ENCODE results near the gene PRR19.
A peak's percentile ranks its signal among the peaks of the same experiment; 100 is the strongest.

The PRR19 gene

GRCh38 chr19:42295831-42296525, 6.0 kb upstream of the PRR19 start:
- no peak for DNase-seq (ENCODE audit: low read depth)

DNA sequence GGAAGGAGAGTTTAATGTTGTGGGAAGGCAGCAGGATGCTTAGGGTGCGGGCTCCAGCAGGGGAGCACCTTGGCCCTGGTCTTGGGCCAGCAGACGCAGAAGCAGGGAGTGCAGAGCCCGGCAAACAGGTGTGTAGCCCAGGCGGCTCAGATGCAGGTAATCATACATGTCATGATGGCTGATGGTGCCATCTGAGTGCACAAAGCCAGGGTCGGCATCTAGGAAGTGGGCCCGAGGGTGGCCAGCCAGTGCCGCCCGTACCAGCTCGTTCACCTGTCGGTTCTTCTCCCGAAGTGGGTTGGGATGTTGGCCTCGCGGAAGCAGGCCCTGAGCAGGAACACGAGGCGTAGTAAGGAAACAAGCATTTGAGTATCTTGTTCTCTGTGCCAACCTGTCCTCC, 4.9 kb upstream of the PRR19 start:
- no peak for DNase-seq (ENCODE audit: low read depth)

- DNase-seq (ENCODE audit: low read depth): no peak
Measured at GRCh38 chr19:42303101-42303464, 1.2 kb downstream of the PRR19 start.

GRCh38 chr19:42303876-42304275, 1.9 kb downstream of the PRR19 start:
- DNase-seq (ENCODE audit: low read depth): no peak

- DNase-seq (ENCODE audit: low read depth): no peak
Measured at GRCh38 chr19:42306646-42307045, 4.7 kb downstream of the PRR19 start.

- DNase-seq (ENCODE audit: low read depth): no peak
Measured at GRCh38 chr19:42309686-42310085, 7.8 kb downstream of the PRR19 start.

- DNase-seq (ENCODE audit: low read depth): no peak
Measured at GRCh38 chr19:42311657-42312056, 9.7 kb downstream of the PRR19 start.

DNA sequence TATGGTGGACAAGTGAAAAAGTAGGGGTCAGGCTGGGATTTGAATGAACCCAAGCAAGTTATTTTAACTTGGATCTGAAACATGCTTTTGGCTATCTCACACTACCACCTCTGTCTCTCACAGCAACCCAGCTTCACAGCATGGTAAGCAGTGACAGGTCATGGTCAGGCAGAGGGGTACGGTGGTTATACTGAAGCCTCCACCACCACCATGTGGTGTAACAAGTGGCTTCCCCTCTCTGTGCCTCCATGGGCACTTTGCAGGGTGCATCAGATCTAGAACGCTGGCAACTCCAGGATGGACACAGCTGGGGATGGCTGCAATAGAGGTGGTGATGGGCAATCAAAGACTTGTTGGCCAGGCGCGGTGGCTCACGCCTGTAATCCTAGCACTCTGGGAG, 10.4 kb downstream of the PRR19 start:
- no peak for DNase-seq (ENCODE audit: low read depth)

- DNase-seq (ENCODE audit: low read depth): peak; percentile 54
Measured at GRCh38 chr19:42313096-42313839, 11.3 kb downstream of the PRR19 start, which contains the start of gene TMEM145. TSS of gene TMEM145 (plus strand) at chr19:42313309. CDS start at chr19:42313377, 68 bp downstream.

DNA sequence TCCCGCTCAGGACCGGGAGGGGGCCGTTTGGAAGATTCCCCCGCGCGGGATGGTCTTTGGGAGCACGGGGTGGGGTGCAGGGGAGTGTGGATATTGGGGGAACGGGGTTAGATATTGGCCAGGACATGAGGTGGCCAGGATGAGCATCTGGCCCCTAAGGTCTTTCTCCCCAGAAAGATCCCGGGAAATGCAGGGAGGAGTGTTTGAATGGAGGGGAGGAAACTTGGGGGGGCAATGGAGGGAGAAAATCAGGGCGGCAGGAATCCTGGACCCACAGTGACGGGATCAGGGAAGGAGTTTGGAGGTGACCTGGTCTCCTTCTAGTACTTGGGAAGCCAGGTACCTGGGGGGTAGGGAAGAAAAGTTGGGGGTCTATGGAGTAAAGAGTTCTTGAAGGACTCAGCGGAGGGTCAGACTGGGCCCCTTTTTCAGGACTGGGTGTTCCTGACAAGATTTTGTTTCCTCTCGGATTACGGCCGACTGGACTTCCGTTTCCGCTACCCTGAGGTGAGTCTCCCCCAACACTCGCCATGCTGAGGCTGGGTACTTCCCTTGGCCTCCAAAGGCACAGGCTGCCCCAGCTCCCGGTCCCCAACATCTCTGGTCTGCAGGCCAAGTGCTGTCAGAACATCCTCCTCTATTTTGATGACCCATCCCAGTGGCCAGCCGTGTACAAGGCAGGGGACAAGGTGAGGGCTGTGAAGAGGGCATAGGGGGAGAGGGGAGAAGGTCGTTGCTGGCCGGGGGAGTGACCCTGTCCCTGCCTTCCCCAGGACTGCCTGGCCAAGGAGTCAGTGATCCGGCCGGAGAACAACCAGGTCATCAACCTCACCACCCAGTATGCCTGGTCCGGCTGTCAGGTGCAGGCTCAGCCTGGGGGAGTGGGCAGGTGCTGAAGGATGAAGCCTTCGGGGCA, 12.2 kb downstream of the PRR19 start:
- no peak for DNase-seq (ENCODE audit: low read depth)

- no peak for DNase-seq (ENCODE audit: low read depth)
Measured at GRCh38 chr19:42315024-42315423, 13.1 kb downstream of the PRR19 start.

DNA sequence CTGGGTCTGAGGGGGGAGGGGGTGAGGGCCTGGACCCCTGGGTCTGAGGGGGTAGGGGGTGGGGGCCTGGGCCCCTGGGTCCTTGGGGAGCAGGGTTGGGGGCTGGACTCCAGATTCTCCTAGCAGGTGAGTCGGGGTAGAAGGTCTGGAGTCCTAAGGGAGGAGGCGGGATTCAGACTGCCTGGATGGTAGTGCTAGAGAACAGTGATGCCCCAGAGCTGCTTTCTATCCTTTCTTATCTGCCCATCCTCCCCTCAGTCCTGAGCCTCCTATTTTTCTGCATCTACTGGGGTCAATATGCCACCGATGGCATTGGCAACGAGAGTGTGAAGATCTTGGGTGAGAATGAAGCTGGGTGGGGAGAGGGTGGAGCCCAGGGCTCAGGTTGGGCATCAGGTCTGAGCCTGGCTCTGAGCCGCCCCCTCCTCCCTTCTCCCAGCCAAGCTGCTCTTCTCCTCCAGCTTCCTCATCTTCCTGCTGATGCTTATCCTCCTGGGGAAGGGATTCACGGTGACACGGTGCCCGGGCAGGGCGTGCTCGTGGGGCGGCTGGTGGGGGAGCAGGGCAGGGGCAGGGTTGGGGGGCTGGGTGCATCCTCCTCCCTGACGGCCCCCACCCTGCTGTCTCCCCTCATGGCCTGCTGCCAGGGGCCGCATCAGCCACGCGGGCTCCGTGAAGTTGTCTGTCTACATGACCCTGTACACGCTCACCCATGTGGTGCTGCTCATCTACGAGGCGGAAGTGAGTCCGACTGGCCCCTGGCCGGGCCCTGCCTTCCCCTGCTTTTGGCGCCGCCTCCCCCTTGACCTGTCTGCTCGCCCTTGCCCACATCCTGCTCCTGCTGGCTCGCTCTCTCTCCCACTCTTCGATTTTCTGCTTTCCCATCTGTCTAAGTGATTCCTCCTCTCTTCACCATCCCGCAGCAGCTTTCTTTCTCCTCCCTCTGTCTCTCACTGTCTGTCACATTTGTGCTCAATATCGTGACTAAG, 14.6 kb downstream of the PRR19 start:
- peak; percentile 37 for DNase-seq (ENCODE audit: low read depth)

GRCh38 chr19:42317535-42317934, 15.6 kb downstream of the PRR19 start:
- no peak for DNase-seq (ENCODE audit: low read depth)

DNA sequence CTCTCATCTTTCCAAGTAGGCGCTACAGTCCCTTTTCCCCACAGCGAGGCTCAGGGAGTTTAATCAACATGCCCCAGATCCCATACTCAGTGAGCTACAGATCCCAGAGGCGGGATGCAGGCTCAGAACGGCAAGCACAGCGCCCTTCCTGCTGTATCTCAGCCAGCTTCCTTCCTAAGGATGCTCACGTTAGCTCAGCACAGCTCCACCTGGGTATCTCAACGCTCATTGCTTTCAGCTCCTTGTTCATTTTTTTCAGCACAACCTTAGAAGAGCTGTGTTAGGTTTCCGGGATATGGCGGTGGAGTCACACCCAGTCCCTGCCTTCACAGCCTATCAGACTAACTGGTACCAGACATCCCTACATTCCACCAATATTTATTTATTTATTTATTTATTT, 20.4 kb downstream of the PRR19 start:
- no peak for DNase-seq (ENCODE audit: low read depth)

DNA sequence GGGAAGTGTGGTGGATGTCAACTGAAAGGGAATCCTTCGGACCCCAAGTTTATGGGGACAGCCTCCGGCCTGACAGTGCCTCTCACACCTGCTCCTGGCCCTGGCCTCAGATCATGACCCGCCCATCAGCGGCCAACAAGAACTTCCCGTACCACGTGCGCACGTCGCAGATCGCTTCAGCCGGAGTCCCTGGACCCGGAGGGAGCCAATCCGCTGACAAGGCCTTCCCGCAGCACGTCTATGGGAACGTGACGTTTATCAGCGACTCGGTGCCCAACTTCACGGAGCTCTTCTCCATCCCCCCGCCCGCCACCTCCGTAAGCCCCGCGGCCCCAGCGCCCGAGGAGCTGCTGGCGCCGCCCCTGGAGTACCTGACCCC, 21.5 kb downstream of the PRR19 start:
- DNase-seq (ENCODE audit: low read depth): no peak

GRCh38 chr19:42323852-42324654, 22.1 kb downstream of the PRR19 start:
- no peak for DNase-seq (ENCODE audit: low read depth)

DNA sequence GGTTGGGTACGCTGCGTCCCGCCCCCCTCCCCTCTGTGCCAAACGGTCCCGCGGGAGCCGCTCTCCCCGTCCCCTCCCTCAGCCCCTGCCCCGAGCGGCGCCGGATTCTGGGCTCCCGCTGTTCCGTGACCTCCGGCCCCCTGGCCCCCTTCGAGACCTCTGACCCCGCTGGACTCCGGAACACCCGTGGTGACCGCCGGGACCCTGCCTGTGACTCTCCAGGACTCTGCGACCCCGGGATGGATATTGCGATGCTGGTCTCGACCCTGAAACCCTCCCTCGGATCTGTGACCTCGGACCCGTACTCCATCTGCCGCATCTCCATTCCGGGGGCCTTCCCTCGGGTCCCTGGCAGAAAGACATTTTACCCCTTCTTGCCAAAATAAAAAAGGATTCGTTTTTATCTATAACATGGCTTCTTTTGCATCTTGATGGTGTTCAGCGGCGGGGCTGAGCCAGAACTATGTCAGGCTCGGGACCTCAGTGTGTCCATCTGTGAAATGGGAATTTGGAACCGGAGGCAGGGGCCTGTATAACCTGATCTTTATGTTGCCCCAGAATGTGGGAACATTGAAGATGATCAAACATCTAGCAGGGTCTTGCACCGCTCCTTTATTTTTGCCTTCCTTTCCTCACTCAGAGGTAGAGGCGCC, 22.8 kb downstream of the PRR19 start:
- no peak for DNase-seq (ENCODE audit: low read depth)

DNA sequence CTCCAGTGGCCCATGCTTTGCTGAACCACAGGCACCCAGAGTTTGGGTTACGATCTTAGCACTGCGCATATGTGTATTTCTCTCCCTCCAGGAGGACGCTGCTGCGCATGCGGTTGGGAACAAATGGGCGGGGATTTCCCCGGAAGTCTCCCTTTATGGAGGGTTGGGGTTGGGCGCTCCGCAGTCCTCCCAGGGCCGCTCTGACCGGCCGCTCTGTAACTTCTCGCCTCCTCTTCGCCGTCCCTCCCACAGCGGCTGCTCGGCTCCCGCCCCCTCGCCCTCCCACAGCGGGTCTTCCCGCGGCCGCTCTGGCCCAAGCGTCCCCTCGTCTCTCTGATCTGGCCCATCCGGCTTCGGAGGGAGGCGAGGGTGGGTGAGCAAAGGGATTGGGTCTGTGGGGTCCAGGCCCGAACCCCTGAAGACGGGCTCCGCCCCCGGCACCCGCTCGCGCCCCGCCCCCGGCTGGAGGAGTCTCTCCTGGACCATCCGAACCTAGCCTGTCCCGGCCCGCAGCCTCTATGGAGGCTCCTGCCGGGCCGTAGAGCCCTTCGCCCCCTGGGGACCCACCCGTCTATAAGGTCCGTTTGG, 23.5 kb downstream of the PRR19 start, which contains the start of gene MEGF8:
Gene MEGF8 (plus strand): TSS at position 328 of the 588 bp plus-strand sequence. CDS start 609 bp downstream, outside the sequence.
- peak; percentile 99 for DNase-seq (ENCODE audit: low read depth)
